HepG2 (cell line): Measurements from ENCODE around the gene TM9SF3. TPM values are rescaled to one million over a fixed set of nuclear protein-coding genes. Genes with fewer than 3 reads are reported as not detected.

ENCODE experiments used
- ASH2L ChIP-seq: fragments of 300-600, 200-600 bp; sonication (generic); IDR thresholded peaks from 2 replicates; pipeline ENCODE4 v1.7.0; 2017; ENCODE audit warnings: low read depth, mild to moderate bottlenecking, moderate library complexity, mixed read lengths, low read length; ENCODE audit not compliant: insufficient read length
- FOXK1 ChIP-seq: sonication (generic); formaldehyde crosslinking; IDR thresholded peaks from 2 replicates; pipeline ENCODE4 v1.4.0; 2020; ENCODE audit warnings: low read depth, missing genetic modification reagents, borderline replicate concordance
- FOXP1 ChIP-seq, 2 experiments: fragments of 450-650 bp in 1 of 2; IDR thresholded peaks; 2 replicates each; pipeline ENCODE4 v1.6.1; 2017 to 2018; ENCODE audit warnings: antibody characterized with exemption in 1 of 2
- GLI4 ChIP-seq: sonication (generic); formaldehyde crosslinking; IDR thresholded peaks from 2 replicates; pipeline ENCODE4 v1.5.1; 2020; ENCODE audit warnings: missing genetic modification reagents, mild to moderate bottlenecking, moderate library complexity, borderline replicate concordance
- HDAC2 ChIP-seq: sonication (generic); formaldehyde crosslinking; IDR thresholded peaks from 2 replicates; pipeline ENCODE4 v1.4.0; 2020; ENCODE audit warnings: missing genetic modification reagents
- HOXA3 ChIP-seq: sonication (generic); formaldehyde crosslinking; IDR thresholded peaks from 2 replicates; pipeline ENCODE4 v1.5.0; 2020; ENCODE audit warnings: missing genetic modification reagents
- MXI1 ChIP-seq: IDR thresholded peaks from 3 replicates; pipeline ENCODE4 v1.6.1; 2012; ENCODE audit warnings: low read depth, low read length, inconsistent platforms, borderline replicate concordance
- MYC ChIP-seq: sonication (generic); formaldehyde crosslinking; IDR thresholded peaks from 2 replicates; pipeline ENCODE4 v1.9.0; 2021; ENCODE audit warnings: missing genetic modification reagents, borderline replicate concordance
- NPAS2 ChIP-seq: sonication (generic); formaldehyde crosslinking; IDR thresholded peaks from 2 replicates; pipeline ENCODE4 v1.8.0; 2022; ENCODE audit warnings: mild to moderate bottlenecking, missing genetic modification reagents, borderline replicate concordance
- PITX1 ChIP-seq: sonication (generic); formaldehyde crosslinking; IDR thresholded peaks from 2 replicates; pipeline ENCODE4 v1.5.1; 2020; ENCODE audit warnings: mild to moderate bottlenecking, missing genetic modification reagents
- RFX5 ChIP-seq: IDR thresholded peaks from 2 replicates; pipeline ENCODE4 v1.6.1; 2011; ENCODE audit warnings: low read depth, low read length, improper control_type of control experiment
- SALL1 ChIP-seq: sonication (generic); formaldehyde crosslinking; IDR thresholded peaks from 2 replicates; pipeline ENCODE4 v1.8.0; 2022; ENCODE audit warnings: mild to moderate bottlenecking, missing genetic modification reagents
- ZBTB39 ChIP-seq: sonication (generic); formaldehyde crosslinking; IDR thresholded peaks from 2 replicates; pipeline ENCODE4 v1.5.0; 2020; ENCODE audit warnings: missing genetic modification reagents
- ZNF431 ChIP-seq: sonication (generic); formaldehyde crosslinking; IDR thresholded peaks from 2 replicates; pipeline ENCODE4 v1.9.0; 2022; ENCODE audit warnings: missing genetic modification reagents, low read depth, mild to moderate bottlenecking, borderline replicate concordance
- ZNF44 ChIP-seq: sonication (generic); formaldehyde crosslinking; IDR thresholded peaks from 2 replicates; pipeline ENCODE4 v1.5.1; 2020; ENCODE audit warnings: mild to moderate bottlenecking, missing genetic modification reagents
- ZNF484 ChIP-seq: sonication (generic); formaldehyde crosslinking; IDR thresholded peaks from 2 replicates; pipeline ENCODE4 v1.5.1; 2020; ENCODE audit warnings: mild to moderate bottlenecking, low read depth, missing genetic modification reagents, borderline replicate concordance
- ZNF510 ChIP-seq: sonication (generic); formaldehyde crosslinking; IDR thresholded peaks from 2 replicates; pipeline ENCODE4 v1.4.0; 2020; ENCODE audit warnings: low read depth, mild to moderate bottlenecking, missing genetic modification reagents
- ZNF761 ChIP-seq: sonication (generic); formaldehyde crosslinking; conservative IDR thresholded peaks from 2 replicates; pipeline ENCODE4 v1.4.0; 2020; ENCODE audit warnings: mild to moderate bottlenecking, missing genetic modification reagents
- ZNF839 ChIP-seq: sonication (generic); formaldehyde crosslinking; IDR thresholded peaks from 2 replicates; pipeline ENCODE4 v1.4.0; 2020; ENCODE audit warnings: missing genetic modification reagents, mild to moderate bottlenecking, borderline replicate concordance
- ZSCAN31 ChIP-seq: sonication (generic); formaldehyde crosslinking; IDR thresholded peaks from 2 replicates; pipeline ENCODE4 v1.5.0; 2020; ENCODE audit warnings: low read depth, mild to moderate bottlenecking, missing genetic modification reagents
- polyA plus RNA-seq, 8 experiments: library from polyadenylated mRNA; depleted of rRNA in 3 of 8; stranded (reverse) in 7 of 8; unstranded in 1 of 8; fragments of >200 nt; fragmentation: Illumina TruSeq in 4 of 8; extraction: Trizol in 4 of 8; gene quantifications; 2 replicates each; pipeline versions ENCODE4 v1.2.1 to v1.2.3, GENCODE V29; 2011 to 2016; ENCODE audit warnings: low read depth in 4 of 8, missing spikeins in 1 of 8, mixed read lengths in 1 of 8; ENCODE audit not compliant: insufficient read depth in 1 of 8
- total RNA-seq, 5 experiments: library from RNA; depleted of rRNA; stranded (reverse); fragments of >200 nt; fragmentation: Illumina TruSeq; extraction: Trizol; gene quantifications; 2 replicates each; pipeline ENCODE4 v1.2.3, GENCODE V29; 2016; ENCODE audit warnings: low read depth in 1 of 5
- TF ChIP-seq, protein P1 (sequence below): sonication (generic); formaldehyde crosslinking; IDR thresholded peaks from 2 replicates; pipeline ENCODE4 v1.8.0; 2022; ENCODE audit warnings: missing genetic modification reagents, mild to moderate bottlenecking, borderline replicate concordance

TM9SF3 gene
- total and polyA plus RNA-seq, 2 of the 13 experiments (the other 11 are each of a cell fraction or from before 2014, with no cell fraction given) = 43.8 to 120 TPM

DNA sequence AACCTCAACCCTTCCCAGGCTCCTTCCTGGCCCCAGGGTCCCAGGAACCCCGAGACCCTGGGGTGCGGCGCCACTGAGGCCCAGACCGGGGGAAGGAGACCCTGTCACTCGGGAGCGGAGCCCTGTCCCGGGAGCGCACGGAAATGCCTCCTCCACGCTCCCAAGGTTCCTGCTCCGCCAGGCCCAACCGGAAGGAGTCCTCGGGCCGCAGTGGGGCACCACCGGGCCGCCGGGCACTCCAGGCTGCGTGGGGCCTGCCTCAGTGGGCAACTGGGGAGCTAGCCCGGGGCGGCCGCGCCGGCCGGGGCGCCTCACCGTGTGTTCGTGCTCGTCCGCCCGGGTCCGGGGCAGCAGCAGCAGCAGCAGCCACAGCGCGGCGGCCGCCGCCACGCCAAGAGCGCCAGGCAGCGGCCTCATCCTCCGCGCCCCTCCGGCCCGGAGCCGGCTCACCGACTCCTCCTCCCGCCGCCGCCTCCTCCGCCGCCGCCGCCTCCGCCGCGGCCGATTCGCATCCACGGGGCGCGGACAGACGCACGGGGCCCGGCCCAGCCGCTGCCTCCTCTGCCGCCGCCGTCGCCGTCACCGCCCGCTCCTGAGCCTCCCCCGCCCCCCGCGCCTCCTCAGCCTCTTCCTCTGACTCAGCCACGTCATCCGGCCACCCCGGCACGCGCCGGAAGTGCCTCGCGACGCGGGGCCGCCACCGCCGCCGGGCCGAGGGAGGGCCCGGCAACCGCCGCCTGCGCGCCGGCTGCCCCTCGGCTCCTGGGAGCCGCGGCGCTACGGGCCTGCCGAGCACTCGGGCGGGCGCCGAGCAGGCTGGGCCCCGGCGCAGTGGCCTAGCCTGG, at the start of gene TM9SF3 (continued):
- TF ChIP-seq ZNF839 = no peak
- TF ChIP-seq ZNF44 (CRISPR knock-in tag) = no peak
- TF ChIP-seq FOXK1 (CRISPR knock-in tag) = peak; percentile 27; the same call in 1 of the 2 replicates
- TF ChIP-seq ZNF510 (CRISPR knock-in tag) = 0 out of 2 replicates have a peak, but pooled peaks have one; percentile 25
- peak; percentile 60 for TF ChIP-seq HOXA3 (CRISPR knock-in tag)
- TF ChIP-seq FOXP1 (IDR thresholded peaks at IDR 0.05) = no peak
- no peak for TF ChIP-seq FOXP1 (CRISPR knock-in tag; IDR thresholded peaks at IDR 0.05)
- no peak for TF ChIP-seq ZNF484 (CRISPR knock-in tag)
- TF ChIP-seq MYC (CRISPR knock-in tag) = peak; percentile 63; the same call in 1 of the 2 replicates
- TF ChIP-seq ZBTB39 (CRISPR knock-in tag) = no peak
- TF ChIP-seq ZNF761 (CRISPR knock-in tag) = no peak
- peak; percentile 55; the same call in 1 of the 2 replicates for TF ChIP-seq ZSCAN31 (CRISPR knock-in tag)
- no peak for TF ChIP-seq RFX5
- TF ChIP-seq PITX1 (CRISPR knock-in tag) = no peak; the same call in 1 of the 2 replicates
- peak; percentile 54 for TF ChIP-seq SALL1 (CRISPR knock-in tag)
- TF ChIP-seq NPAS2 (CRISPR knock-in tag) = no peak
- TF ChIP-seq GLI4 (CRISPR knock-in tag) = no peak
- TF ChIP-seq ZNF431 (CRISPR knock-in tag) = peak; percentile 57; the same call in 1 of the 2 replicates
- TF ChIP-seq HDAC2 (CRISPR knock-in tag) = peak; percentile 25; the same call in 1 of the 2 replicates
- TF ChIP-seq, protein P1, sequence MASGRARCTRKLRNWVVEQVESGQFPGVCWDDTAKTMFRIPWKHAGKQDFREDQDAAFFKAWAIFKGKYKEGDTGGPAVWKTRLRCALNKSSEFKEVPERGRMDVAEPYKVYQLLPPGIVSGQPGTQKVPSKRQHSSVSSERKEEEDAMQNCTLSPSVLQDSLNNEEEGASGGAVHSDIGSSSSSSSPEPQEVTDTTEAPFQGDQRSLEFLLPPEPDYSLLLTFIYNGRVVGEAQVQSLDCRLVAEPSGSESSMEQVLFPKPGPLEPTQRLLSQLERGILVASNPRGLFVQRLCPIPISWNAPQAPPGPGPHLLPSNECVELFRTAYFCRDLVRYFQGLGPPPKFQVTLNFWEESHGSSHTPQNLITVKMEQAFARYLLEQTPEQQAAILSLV (CRISPR knock-in tag) = peak; percentile 35; the same call in 1 of the 2 replicates
- TF ChIP-seq ASH2L = peak; percentile 75
- TF ChIP-seq MXI1 = peak; percentile 71; the same call in 2 of the 3 replicates
